Naive thymus-derived CD4-positive, alpha-beta T cell (primary cell): ENCODE results near the gene MEGF11. TPM values are rescaled to one million over a fixed set of nuclear protein-coding genes. Genes with fewer than 3 reads are reported as not detected.

Source experiments
- ATAC-seq: fragments of 150-1000 bp; cut with Tn5 transposase; 2 replicates; pipeline ENCODE4 v1.10.0; 2021; ENCODE audit warnings: mild to moderate bottlenecking, moderate library complexity
- CTCF ChIA-PET: fragments of 350-600 bp; sonication (Branson Sonifier 250); formaldehyde crosslinking; loops from one replicate; lab custom pipeline; 2021; ENCODE audit warnings: antibody characterized with exemption; lab: Charles Lee
- POLR2A ChIA-PET: fragments of 350-600 bp; sonication (Branson Sonifier 250); formaldehyde crosslinking; loops from one replicate; lab custom pipeline; 2021; ENCODE audit warnings: antibody characterized with exemption, inconsistent platforms; lab: Charles Lee
- DNase-seq, 9 donors: peaks; one replicate each; pipeline versions ENCODE4 v3.0.0 to v3.0.0-alpha.2; 2020 to 2022; ENCODE audit warnings: mixed read lengths in 1 of 9
- H3K27ac ChIP-seq: one replicate; pipeline ENCODE4 v1.7.0; 2013; ENCODE audit warnings: mild to moderate bottlenecking, low read depth, low read length, moderate library complexity
- H3K27me3 ChIP-seq, 2 donors: one replicate each; pipeline ENCODE4 v1.7.0; 2013; ENCODE audit warnings: low read length in 2 of 2, mild to moderate bottlenecking in 2 of 2, moderate library complexity in 2 of 2; ENCODE audit not compliant: control insufficient read depth in 2 of 2, insufficient read depth in 2 of 2
- H3K36me3 ChIP-seq, 3 experiments: 1 replicate in 2 of 3; 2 replicates in 1 of 3; pipeline ENCODE4 v1.7.0; 2013; ENCODE audit warnings: low read length in 3 of 3, mild to moderate bottlenecking in 3 of 3, moderate library complexity in 1 of 3; ENCODE audit not compliant: insufficient read depth in 3 of 3, control insufficient read depth in 2 of 3
- H3K4me1 ChIP-seq, 2 donors: one replicate each; pipeline ENCODE4 v1.7.0; 2013; ENCODE audit warnings: low read length in 2 of 2, mild to moderate bottlenecking in 2 of 2, moderate library complexity in 1 of 2; ENCODE audit not compliant: control insufficient read depth in 2 of 2, insufficient read depth in 2 of 2
- H3K4me3 ChIP-seq: 2 replicates; pipeline ENCODE4 v1.7.0; 2013; ENCODE audit warnings: mild to moderate bottlenecking, low read length
- H3K9me3 ChIP-seq, 3 experiments: 1 replicate in 2 of 3; 2 replicates in 1 of 3; pipeline ENCODE4 v1.7.0; 2013; ENCODE audit warnings: low read length in 3 of 3; ENCODE audit not compliant: control insufficient read depth in 2 of 3
- H3K27ac Mint-ChIP-seq, 9 donors: one replicate each; pipeline ENCODE4 v1.8.0; 2020 to 2022; ENCODE audit warnings: mixed read lengths in 9 of 9, mild to moderate bottlenecking in 8 of 9, moderate library complexity in 5 of 9, inconsistent platforms in 2 of 9
- H3K27me3 Mint-ChIP-seq, 5 donors: one replicate each; pipeline ENCODE4 v1.8.0; 2021 to 2022; ENCODE audit warnings: mixed read lengths in 5 of 5, mild to moderate bottlenecking in 1 of 5
- H3K36me3 Mint-ChIP-seq, 5 donors: one replicate each; pipeline ENCODE4 v1.8.0; 2020 to 2022; ENCODE audit warnings: mixed read lengths in 5 of 5, mild to moderate bottlenecking in 3 of 5, inconsistent platforms in 1 of 5
- H3K4me1 Mint-ChIP-seq, 7 donors: one replicate each; pipeline ENCODE4 v1.8.0; 2020 to 2022; ENCODE audit warnings: mixed read lengths in 7 of 7, mild to moderate bottlenecking in 3 of 7, inconsistent platforms in 1 of 7
- H3K4me3 Mint-ChIP-seq, 10 donors: one replicate each; pipeline ENCODE4 v1.8.0; 2020 to 2022; ENCODE audit warnings: mild to moderate bottlenecking in 10 of 10, mixed read lengths in 10 of 10, moderate library complexity in 6 of 10, inconsistent platforms in 2 of 10
- H3K9me3 Mint-ChIP-seq, 11 donors: one replicate each; pipeline ENCODE4 v1.8.0; 2020 to 2022; ENCODE audit warnings: mixed read lengths in 11 of 11, mild to moderate bottlenecking in 4 of 11, inconsistent platforms in 1 of 11, moderate library complexity in 1 of 11
- intact Hi-C, 2 donors: fragments of 100-400 bp; cut with micrococcal nuclease; formaldehyde crosslinking; loops; one replicate each; pipeline ENCODE4 v1.15.1; 2023
- polyA plus RNA-seq, 2 donors: library from polyadenylated mRNA; unstranded; fragments of 300-500 nt; fragmentation: Illumina TruSeq; gene quantifications; one replicate each; pipeline ENCODE4 v1.2.3, GENCODE V29; 2021
- total RNA-seq, 6 experiments: library from RNA in 5 of 6; stranded (reverse) in 5 of 6; gene quantifications; 1 replicate in 5 of 6; 2 replicates in 1 of 6; pipeline ENCODE4 v1.2.3 and lab custom pipeline; 2021 to 2026

MEGF11 gene
- total and polyA plus RNA-seq, 7 experiments from 2014 or later = 0.45 TPM; not detected in 6

DNA sequence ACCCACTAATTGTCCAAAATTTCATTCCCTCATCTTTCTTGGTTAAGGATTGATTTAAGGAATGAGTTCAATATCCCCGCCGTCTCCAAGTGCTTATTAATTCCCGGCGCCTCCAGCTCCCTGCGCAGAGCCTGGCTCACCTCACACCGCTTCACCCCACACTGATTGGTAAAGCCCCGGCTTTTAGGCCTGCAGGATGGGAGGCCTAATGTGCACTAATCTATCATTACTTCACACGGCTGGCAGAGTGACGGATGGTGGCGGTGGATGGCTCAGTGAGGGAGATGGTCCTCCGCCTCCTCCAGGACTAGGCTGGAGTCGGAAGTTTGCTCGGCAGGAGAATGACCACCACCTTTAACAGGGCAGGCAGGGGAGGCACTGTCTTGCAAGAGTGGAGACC, 81.7 kb downstream of the MEGF11 start:
- ChIA-PET POLR2A (no interaction called here), CTCF (no interaction called here)
- ATAC-seq (no peak), DNase-seq (no peak)
- no peak overlapping the region for H3K27ac ChIP-seq
- no peaks in the 10 kb centered on the region for H3K4me1 ChIP-seq
- Mint-ChIP-seq H3K27ac (peak overlapping the region in 1 of 9 donors; percentile 43), H3K36me3 (no peaks in the 10 kb centered on the region), H3K4me1 (no peaks in the 10 kb centered on the region), H3K9me3 (peaks cover 0 to 2% (median 0%) of the 10 kb centered on the region in 11 donors), H3K27me3 (peaks cover 0 to 21% (median 12%) of the 10 kb centered on the region in 5 donors), H3K4me3 (no peak overlapping the region)
- no peaks in the 10 kb centered on the region for H3K36me3 ChIP-seq
- intact Hi-C loops = no loop called here
- no peak overlapping the region for H3K4me3 ChIP-seq
- H3K9me3 ChIP-seq = no peaks in the 10 kb centered on the region
- no peaks in the 10 kb centered on the region for H3K27me3 ChIP-seq

DNA sequence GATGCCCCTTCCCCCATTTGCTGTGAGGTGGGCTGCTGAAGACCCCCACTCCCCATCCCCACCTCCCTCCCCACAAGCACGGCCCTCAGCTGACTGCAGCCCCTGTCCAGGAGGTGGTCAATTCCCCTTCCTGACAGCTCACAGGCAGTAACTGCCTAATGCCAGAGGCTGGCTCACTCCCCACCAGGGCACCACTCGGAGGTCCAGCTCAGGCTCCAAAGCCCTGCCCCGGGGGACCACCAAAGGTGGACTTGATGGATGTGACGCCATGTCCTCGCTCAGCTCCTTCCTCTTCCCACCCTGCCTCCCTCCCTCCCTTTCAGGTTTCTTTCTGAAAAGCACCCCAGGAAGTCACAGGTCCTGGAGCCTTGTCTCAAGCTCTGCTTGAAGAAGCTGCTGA, 82.8 kb downstream of the MEGF11 start:
- H3K9me3 ChIP-seq = no peaks in the 10 kb centered on the region
- Mint-ChIP-seq H3K27me3 (peaks cover 0 to 18% (median 12%) of the 10 kb centered on the region in 5 donors), H3K4me3 (no peak overlapping the region), H3K4me1 (no peaks in the 10 kb centered on the region), H3K9me3 (peaks cover 0 to 2% (median 0%) of the 10 kb centered on the region in 11 donors), H3K36me3 (no peaks in the 10 kb centered on the region), H3K27ac (no peak overlapping the region)
- H3K27me3 ChIP-seq = no peaks in the 10 kb centered on the region
- CTCF ChIA-PET = no interaction called here
- POLR2A ChIA-PET = no interaction called here
- ATAC-seq (no peak), DNase-seq (no peak)
- no peaks in the 10 kb centered on the region for H3K36me3 ChIP-seq
- no peaks in the 10 kb centered on the region for H3K4me1 ChIP-seq
- H3K4me3 ChIP-seq = no peak overlapping the region
- H3K27ac ChIP-seq = no peak overlapping the region
- intact Hi-C loops = no loop called here

DNA sequence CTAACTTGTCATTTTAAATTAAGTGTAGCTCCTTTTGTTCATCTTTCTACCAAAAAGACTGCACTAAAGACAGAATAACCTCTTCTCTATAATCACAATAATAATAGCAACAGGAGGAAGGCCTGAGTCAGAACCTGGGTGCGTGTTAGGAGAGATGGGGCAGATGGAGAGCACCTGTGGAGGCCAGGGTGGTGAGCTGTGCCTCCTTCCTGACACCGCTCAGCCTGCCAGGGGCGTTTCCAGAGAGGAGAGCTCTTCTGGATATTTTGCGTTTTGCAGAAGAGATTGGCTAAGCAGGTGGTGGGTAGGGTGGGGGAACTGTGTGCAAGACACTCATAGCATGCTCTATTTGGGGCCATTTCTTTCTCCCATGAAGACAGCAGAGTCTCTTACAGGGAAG, 83.5 kb downstream of the MEGF11 start:
- Mint-ChIP-seq H3K9me3 (peaks cover 0 to 2% (median 0%) of the 10 kb centered on the region in 11 donors), H3K4me3 (no peak overlapping the region), H3K27me3 (peaks cover 0 to 12% (median 11%) of the 10 kb centered on the region in 5 donors), H3K36me3 (no peaks in the 10 kb centered on the region), H3K27ac (no peak overlapping the region), H3K4me1 (no peaks in the 10 kb centered on the region)
- Histone ChIP-seq H3K4me3 (no peak overlapping the region), H3K4me1 (no peaks in the 10 kb centered on the region), H3K27ac (no peak overlapping the region), H3K27me3 (no peaks in the 10 kb centered on the region), H3K9me3 (no peaks in the 10 kb centered on the region), H3K36me3 (no peaks in the 10 kb centered on the region)
- POLR2A ChIA-PET = no interaction called here
- intact Hi-C loops = no loop called here
- ATAC-seq (no peak), DNase-seq (no peak)
- CTCF ChIA-PET = no interaction called here

DNA sequence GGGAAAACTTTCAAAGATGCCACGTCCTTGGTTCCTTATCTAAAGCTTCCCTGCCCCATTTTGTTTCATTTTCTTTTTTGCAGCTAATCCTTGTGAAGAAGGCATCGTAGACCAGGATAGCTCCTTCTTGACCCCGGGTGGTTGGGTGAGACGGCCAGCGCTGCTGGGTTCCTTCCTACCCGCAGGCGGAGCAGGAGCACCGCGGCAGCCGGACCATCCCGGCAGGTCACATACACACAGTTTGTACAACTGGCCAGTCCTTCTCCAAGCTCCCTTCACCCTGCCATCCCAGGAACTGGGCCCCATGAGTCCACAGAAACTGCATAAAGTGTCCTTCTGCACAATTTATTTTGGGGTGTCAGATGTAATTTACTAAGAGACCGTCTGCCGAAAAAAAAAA, 83.9 kb downstream of the MEGF11 start:
- Mint-ChIP-seq H3K4me1 (no peaks in the 10 kb centered on the region), H3K27ac (no peak overlapping the region), H3K4me3 (no peak overlapping the region), H3K36me3 (no peaks in the 10 kb centered on the region), H3K27me3 (peaks cover 0 to 12% (median 7%) of the 10 kb centered on the region in 5 donors), H3K9me3 (peaks cover 0 to 2% (median 0%) of the 10 kb centered on the region in 11 donors)
- ChIA-PET POLR2A (no interaction called here), CTCF (no interaction called here)
- no peaks in the 10 kb centered on the region for H3K4me1 ChIP-seq
- H3K36me3 ChIP-seq = no peaks in the 10 kb centered on the region
- intact Hi-C loops = no loop called here
- no peaks in the 10 kb centered on the region for H3K27me3 ChIP-seq
- no peak overlapping the region for H3K4me3 ChIP-seq
- ATAC-seq = no peak
- no peak for DNase-seq
- no peak overlapping the region for H3K27ac ChIP-seq
- H3K9me3 ChIP-seq = no peaks in the 10 kb centered on the region

DNA sequence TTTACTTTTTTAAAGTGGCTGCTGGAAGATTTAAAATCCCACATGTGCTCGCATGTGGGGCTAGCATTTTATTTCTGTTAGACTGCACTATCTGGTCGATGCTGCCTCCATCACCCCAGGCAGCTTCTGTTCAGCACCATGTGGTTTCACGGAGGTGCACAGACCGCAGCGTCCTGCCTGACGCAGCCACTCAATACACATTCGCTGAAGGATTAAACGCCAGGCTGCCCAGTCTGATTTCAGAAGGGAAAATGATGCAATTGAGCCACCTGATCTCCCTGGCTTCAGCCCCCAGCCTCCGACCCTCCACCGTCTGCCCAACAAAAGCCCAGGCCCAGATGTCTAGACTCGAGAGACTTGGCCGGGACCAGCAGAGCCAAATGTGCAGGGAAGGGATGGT, 84.5 kb downstream of the MEGF11 start:
- H3K27ac ChIP-seq = no peak overlapping the region
- intact Hi-C loops = no loop called here
- H3K4me3 ChIP-seq = no peak overlapping the region
- H3K4me3 Mint-ChIP-seq = no peak overlapping the region
- no peaks in the 10 kb centered on the region for H3K9me3 ChIP-seq
- H3K4me1 Mint-ChIP-seq = no peaks in the 10 kb centered on the region
- DNase-seq (no peak), ATAC-seq (no peak)
- no peaks in the 10 kb centered on the region for H3K36me3 ChIP-seq
- no peak overlapping the region for H3K27ac Mint-ChIP-seq
- H3K27me3 Mint-ChIP-seq = peaks cover 0 to 11% (median 5%) of the 10 kb centered on the region in 5 donors
- H3K4me1 ChIP-seq = no peaks in the 10 kb centered on the region
- ChIA-PET POLR2A (no interaction called here), CTCF (no interaction called here)
- H3K27me3 ChIP-seq = no peaks in the 10 kb centered on the region
- H3K36me3 Mint-ChIP-seq = no peaks in the 10 kb centered on the region
- H3K9me3 Mint-ChIP-seq = peaks cover 0 to 2% (median 0%) of the 10 kb centered on the region in 11 donors

DNA sequence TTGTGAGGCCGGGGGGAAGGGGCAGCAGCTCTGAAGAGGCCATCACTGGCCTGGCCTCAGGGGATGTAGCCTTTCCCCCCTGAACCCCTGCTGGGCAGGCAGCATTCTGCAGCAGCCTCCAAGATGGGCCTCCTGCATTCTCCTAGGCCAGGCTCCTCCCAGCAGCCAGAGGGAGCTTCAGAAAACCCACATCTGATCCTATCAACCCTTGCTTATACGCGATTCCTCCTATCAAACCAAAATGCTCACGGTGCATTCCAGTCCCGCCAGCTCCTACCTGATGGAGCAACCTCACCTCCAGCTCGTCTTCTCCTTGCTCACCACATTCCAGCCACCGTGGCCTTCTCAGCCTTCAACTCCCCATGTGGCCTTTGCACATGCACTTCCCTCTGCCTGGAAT, 85.7 kb downstream of the MEGF11 start:
- peak overlapping the region in 1 of 10 donors; percentile 48 for H3K4me3 Mint-ChIP-seq
- H3K27ac Mint-ChIP-seq = no peak overlapping the region
- Histone ChIP-seq H3K9me3 (no peaks in the 10 kb centered on the region), H3K27me3 (no peaks in the 10 kb centered on the region), H3K27ac (no peak overlapping the region), H3K4me3 (no peak overlapping the region), H3K36me3 (no peaks in the 10 kb centered on the region), H3K4me1 (no peaks in the 10 kb centered on the region)
- H3K9me3 Mint-ChIP-seq = peaks cover 0 to 2% (median 0%) of the 10 kb centered on the region in 11 donors
- POLR2A ChIA-PET = no interaction called here
- H3K27me3 Mint-ChIP-seq = peaks cover 0 to 5% (median 4%) of the 10 kb centered on the region in 5 donors
- intact Hi-C loops = no loop called here
- CTCF ChIA-PET = no interaction called here
- H3K36me3 Mint-ChIP-seq = no peaks in the 10 kb centered on the region
- H3K4me1 Mint-ChIP-seq = no peaks in the 10 kb centered on the region
- DNase-seq (no peak), ATAC-seq (no peak)

DNA sequence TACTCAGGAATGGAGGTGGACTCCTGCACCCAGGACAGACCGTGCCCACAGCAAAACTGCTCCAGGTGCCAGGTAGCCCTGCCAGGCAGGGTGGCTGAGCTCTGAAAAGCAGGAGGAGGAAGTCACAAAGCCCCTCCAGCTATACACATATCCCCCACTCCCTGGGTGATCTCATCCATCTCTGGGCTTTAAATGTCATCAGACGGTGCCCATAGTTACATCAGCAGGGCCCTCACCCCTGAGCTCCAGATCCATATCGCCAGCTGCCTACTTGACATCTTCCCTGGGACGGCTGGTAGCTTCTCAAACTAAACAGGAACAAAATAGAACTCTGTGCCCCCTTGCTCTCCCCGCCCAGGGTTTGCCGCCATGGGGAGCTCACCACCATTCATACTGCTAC, 87.7 kb downstream of the MEGF11 start:
- ATAC-seq (no peak), DNase-seq (no peak)
- H3K27ac Mint-ChIP-seq = no peak overlapping the region
- H3K36me3 Mint-ChIP-seq = no peaks in the 10 kb centered on the region
- Histone ChIP-seq H3K9me3 (no peaks in the 10 kb centered on the region), H3K4me3 (no peak overlapping the region), H3K36me3 (no peaks in the 10 kb centered on the region), H3K27ac (no peak overlapping the region), H3K27me3 (no peaks in the 10 kb centered on the region), H3K4me1 (no peaks in the 10 kb centered on the region)
- H3K27me3 Mint-ChIP-seq = peaks cover 0 to 8% (median 0%) of the 10 kb centered on the region in 5 donors
- ChIA-PET POLR2A (no interaction called here), CTCF (no interaction called here)
- no peaks in the 10 kb centered on the region for H3K4me1 Mint-ChIP-seq
- intact Hi-C loops = no loop called here
- H3K9me3 Mint-ChIP-seq = no peaks in the 10 kb centered on the region
- H3K4me3 Mint-ChIP-seq = no peak overlapping the region
